HG02571 (cell line): ENCODE results near the gene TSR1.

ENCODE experiments used
- ATAC-seq: cut with Tn5 transposase; IDR thresholded peaks from one replicate; pipeline ENCODE4 v1.9.1; 2021; ENCODE audit warnings: mild to moderate bottlenecking, moderate library complexity; ENCODE audit not compliant: unreplicated experiment

Gene TSR1

GRCh38 chr17:2369551-2370210, 33.4 kb upstream of the TSR1 start:
- no peak for ATAC-seq

- ATAC-seq = no peak
These were observed 32.8 kb upstream of the TSR1 start for GRCh38 chr17:2369039-2369438.

- no peak for ATAC-seq
These were observed 32.1 kb upstream of the TSR1 start for GRCh38 chr17:2368359-2368758.

GRCh38 chr17:2366747-2367494, 30.7 kb upstream of the TSR1 start:
- no peak for ATAC-seq

GRCh38 chr17:2365132-2365531, 28.9 kb upstream of the TSR1 start:
- ATAC-seq = no peak

- no peak for ATAC-seq
These were observed 28.5 kb upstream of the TSR1 start for GRCh38 chr17:2364763-2365116.

- ATAC-seq = no peak
These were observed 27.9 kb upstream of the TSR1 start for GRCh38 chr17:2363851-2364762.

GRCh38 chr17:2363318-2363717, 27.1 kb upstream of the TSR1 start:
- ATAC-seq = no peak

GRCh38 chr17:2362881-2363280, 26.6 kb upstream of the TSR1 start:
- no peak for ATAC-seq

GRCh38 chr17:2362416-2362815, 26.2 kb upstream of the TSR1 start:
- ATAC-seq = no peak

GRCh38 chr17:2362016-2362415, 25.8 kb upstream of the TSR1 start:
- no peak for ATAC-seq

GRCh38 chr17:2361010-2361760, 24.9 kb upstream of the TSR1 start:
- ATAC-seq = no peak

GRCh38 chr17:2357931-2358434, 21.7 kb upstream of the TSR1 start:
- ATAC-seq = no peak

GRCh38 chr17:2357237-2357636, 21.0 kb upstream of the TSR1 start:
- no peak for ATAC-seq

GRCh38 chr17:2354311-2354710, 18.1 kb upstream of the TSR1 start:
- no peak for ATAC-seq

GRCh38 chr17:2351269-2351668, 15.0 kb upstream of the TSR1 start:
- ATAC-seq = no peak

- ATAC-seq = no peak
These were observed 11.8 kb upstream of the TSR1 start for GRCh38 chr17:2347805-2348685.

GRCh38 chr17:2346475-2346874, 10.2 kb upstream of the TSR1 start:
- ATAC-seq = no peak

- ATAC-seq = no peak
These were observed 8.3 kb upstream of the TSR1 start for GRCh38 chr17:2344528-2344927.

- no peak for ATAC-seq
These were observed 7.2 kb upstream of the TSR1 start for GRCh38 chr17:2343421-2343820.
